Measurements from ENCODE around the gene PAX7. TPM values are rescaled to one million over a fixed set of nuclear protein-coding genes. Genes with fewer than 3 reads are reported as not detected.

The PAX7 gene
- total and polyA plus RNA-seq, 11 donors = not detected

- no peak overlapping the region for H3K27ac ChIP-seq
- ATAC-seq (no peak), DNase-seq (no peak)
- 23 to 37% (median 27%) methylated on average over 5 of the region's 5 CpGs for WGBS, 4 donors
- peaks cover 0 to 12% (median 0%) of the 10 kb centered on the region in 12 donors for H3K4me1 ChIP-seq
- no peaks in the 10 kb centered on the region for H3K9me3 ChIP-seq
- H3K27me3 ChIP-seq = peaks cover 54 to 99% (median 96%) of the 10 kb centered on the region in 9 donors
- no peak overlapping the region for H3K4me3 ChIP-seq
- TF ChIP-seq CTCF (IDR thresholded peaks at IDR 0.05) (no peak), POLR2A (IDR thresholded peaks at IDR 0.05) (no peak)
- intact Hi-C loops (cut with DNase I) = no loop called here
- no peaks in the 10 kb centered on the region for H3K36me3 ChIP-seq
Measured at GRCh38 chr1:18649693-18650370, 19.2 kb downstream of the PAX7 start.

DNA sequence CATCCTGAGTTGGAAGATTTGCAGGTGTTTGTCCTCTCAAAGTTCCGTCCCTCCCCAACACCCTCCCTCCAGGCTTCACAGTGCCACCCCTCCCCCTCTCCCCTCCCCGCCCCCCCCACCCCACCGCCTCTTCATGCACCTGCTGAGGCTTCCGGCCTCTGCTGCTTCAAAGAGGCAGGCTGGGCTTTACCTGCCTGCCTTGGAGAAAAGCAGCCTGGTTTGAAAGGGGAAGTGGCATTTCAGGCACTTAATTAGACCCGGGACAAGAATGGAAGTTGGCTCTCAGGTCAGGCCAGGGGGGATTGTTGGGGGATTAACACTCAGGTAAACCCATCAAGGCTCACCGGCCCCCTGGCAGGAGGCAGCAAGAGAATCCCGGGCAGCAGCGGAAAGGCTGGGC, 21.1 kb downstream of the PAX7 start:
- ATAC-seq = no peak
- H3K4me3 ChIP-seq = no peak overlapping the region
- 2 to 17% (median 5%) methylated on average over 5 to 8 of the region's 8 CpGs for WGBS, 4 donors

GRCh38 chr1:18652791-18653190, 22.1 kb downstream of the PAX7 start:
- no peaks in the 10 kb centered on the region for H3K36me3 ChIP-seq
- no peak overlapping the region for H3K27ac ChIP-seq
- intact Hi-C loops (cut with DNase I) = no loop called here
- TF ChIP-seq POLR2A (IDR thresholded peaks at IDR 0.05) (no peak), CTCF (IDR thresholded peaks at IDR 0.05) (no peak)
- peaks cover 29 to 98% (median 76%) of the 10 kb centered on the region in 9 donors for H3K27me3 ChIP-seq
- no peaks in the 10 kb centered on the region for H3K4me1 ChIP-seq
- DNase-seq = no peak
- WGBS, 4 donors = 9 to 29% (median 17%) methylated on average over 1 of the region's 1 CpG
- H3K9me3 ChIP-seq = no peaks in the 10 kb centered on the region
- no peak overlapping the region for H3K4me3 ChIP-seq
- ATAC-seq = no peak

More for the DNA sequence above, 21.1 kb downstream of the PAX7 start:
- no peaks in the 10 kb centered on the region for H3K9me3 ChIP-seq
- peaks cover 38 to 98% (median 86%) of the 10 kb centered on the region in 9 donors for H3K27me3 ChIP-seq
- intact Hi-C loops (cut with DNase I) = no loop called here
- no peak overlapping the region for H3K27ac ChIP-seq
- no peak for DNase-seq
- TF ChIP-seq CTCF (IDR thresholded peaks at IDR 0.05) (no peak), POLR2A (IDR thresholded peaks at IDR 0.05) (no peak)
- peaks cover 0 to 6% (median 0%) of the 10 kb centered on the region in 12 donors for H3K4me1 ChIP-seq
- H3K36me3 ChIP-seq = no peaks in the 10 kb centered on the region

DNA sequence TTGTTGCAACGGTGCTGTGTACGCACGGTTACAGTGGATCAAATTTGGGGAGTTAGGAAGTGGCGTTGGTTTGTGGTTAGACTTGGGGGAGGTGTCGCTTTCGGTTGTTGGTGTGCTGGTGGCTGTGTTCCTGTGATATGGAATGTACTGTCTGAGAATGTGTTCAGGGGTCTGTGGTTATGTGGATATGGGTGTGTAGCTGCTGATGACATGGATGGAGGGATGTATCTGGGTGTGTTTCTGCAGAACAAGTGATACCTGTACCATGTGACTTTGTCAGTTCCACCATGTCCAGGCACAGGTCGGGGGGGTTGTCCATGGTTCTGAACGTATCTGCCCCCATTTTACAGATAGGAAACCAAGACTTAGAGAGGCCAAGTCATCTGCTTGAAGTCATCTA, 22.7 kb downstream of the PAX7 start:
- intact Hi-C loops (cut with DNase I) = no loop called here
- Histone ChIP-seq H3K9me3 (no peaks in the 10 kb centered on the region), H3K36me3 (no peaks in the 10 kb centered on the region), H3K27ac (no peak overlapping the region), H3K27me3 (peaks cover 28 to 95% (median 70%) of the 10 kb centered on the region in 9 donors), H3K4me3 (no peak overlapping the region), H3K4me1 (no peaks in the 10 kb centered on the region)
- ATAC-seq (no peak), DNase-seq (no peak)
- TF ChIP-seq CTCF (IDR thresholded peaks at IDR 0.05) = no peak
- TF ChIP-seq POLR2A (IDR thresholded peaks at IDR 0.05) = no peak
- WGBS, 4 donors = 51 to 59% (median 55%) methylated on average over 8 of the region's 8 CpGs

Measured in heart left ventricle (tissue), 16 donors.